Measurements from ENCODE around the gene ANKRD9.
A peak's percentile ranks its signal among the peaks of the same experiment; 100 is the strongest.

ANKRD9 gene

DNA sequence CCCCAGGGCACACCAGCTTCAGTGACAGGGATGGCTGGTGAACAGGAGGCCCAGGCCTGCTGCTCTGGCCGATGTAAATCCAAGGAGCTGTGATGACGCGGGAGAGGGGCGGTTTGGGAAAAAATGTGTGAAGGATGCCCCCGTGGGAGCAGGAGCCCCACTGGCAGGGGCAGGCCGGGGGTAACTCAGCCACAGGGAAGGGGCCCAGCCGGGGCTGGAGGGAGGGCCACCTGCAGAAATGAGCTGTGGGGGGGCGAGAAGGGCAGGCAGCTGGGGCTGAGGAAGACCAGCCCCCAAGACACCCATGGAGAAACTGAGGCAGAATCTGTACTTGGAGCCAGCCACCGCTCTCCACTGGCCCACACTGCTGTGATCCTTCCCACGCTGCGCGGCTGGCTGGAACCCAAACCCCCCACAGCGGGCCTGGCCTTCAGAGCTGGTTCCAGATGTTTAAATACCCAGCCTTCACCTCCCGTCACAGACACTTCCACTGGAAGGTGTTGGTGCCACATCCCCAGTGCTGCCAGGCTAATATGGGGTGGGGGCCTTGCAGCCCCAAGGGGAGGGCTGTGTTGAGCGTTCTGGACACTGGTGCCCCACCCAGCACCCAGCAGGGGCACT, 28.5 kb upstream of the ANKRD9 start:
- TF ChIP-seq, protein P1, sequence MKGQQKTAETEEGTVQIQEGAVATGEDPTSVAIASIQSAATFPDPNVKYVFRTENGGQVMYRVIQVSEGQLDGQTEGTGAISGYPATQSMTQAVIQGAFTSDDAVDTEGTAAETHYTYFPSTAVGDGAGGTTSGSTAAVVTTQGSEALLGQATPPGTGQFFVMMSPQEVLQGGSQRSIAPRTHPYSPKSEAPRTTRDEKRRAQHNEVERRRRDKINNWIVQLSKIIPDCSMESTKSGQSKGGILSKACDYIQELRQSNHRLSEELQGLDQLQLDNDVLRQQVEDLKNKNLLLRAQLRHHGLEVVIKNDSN (IDR thresholded peaks at IDR 0.05) = no peak
- no peak for TF ChIP-seq TAF1 (IDR thresholded peaks at IDR 0.05; ENCODE audit: low read depth)
- TF ChIP-seq RAD21 (IDR thresholded peaks at IDR 0.05; ENCODE audit: low read depth) = no peak
- TF ChIP-seq, protein P2, sequence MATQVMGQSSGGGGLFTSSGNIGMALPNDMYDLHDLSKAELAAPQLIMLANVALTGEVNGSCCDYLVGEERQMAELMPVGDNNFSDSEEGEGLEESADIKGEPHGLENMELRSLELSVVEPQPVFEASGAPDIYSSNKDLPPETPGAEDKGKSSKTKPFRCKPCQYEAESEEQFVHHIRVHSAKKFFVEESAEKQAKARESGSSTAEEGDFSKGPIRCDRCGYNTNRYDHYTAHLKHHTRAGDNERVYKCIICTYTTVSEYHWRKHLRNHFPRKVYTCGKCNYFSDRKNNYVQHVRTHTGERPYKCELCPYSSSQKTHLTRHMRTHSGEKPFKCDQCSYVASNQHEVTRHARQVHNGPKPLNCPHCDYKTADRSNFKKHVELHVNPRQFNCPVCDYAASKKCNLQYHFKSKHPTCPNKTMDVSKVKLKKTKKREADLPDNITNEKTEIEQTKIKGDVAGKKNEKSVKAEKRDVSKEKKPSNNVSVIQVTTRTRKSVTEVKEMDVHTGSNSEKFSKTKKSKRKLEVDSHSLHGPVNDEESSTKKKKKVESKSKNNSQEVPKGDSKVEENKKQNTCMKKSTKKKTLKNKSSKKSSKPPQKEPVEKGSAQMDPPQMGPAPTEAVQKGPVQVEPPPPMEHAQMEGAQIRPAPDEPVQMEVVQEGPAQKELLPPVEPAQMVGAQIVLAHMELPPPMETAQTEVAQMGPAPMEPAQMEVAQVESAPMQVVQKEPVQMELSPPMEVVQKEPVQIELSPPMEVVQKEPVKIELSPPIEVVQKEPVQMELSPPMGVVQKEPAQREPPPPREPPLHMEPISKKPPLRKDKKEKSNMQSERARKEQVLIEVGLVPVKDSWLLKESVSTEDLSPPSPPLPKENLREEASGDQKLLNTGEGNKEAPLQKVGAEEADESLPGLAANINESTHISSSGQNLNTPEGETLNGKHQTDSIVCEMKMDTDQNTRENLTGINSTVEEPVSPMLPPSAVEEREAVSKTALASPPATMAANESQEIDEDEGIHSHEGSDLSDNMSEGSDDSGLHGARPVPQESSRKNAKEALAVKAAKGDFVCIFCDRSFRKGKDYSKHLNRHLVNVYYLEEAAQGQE (IDR thresholded peaks at IDR 0.05; ENCODE audit: low read depth) = no peak
- TF ChIP-seq TEAD4 (IDR thresholded peaks at IDR 0.05) = no peak
- TF ChIP-seq CREB1 (IDR thresholded peaks at IDR 0.05; ENCODE audit: low read depth) = no peak
- TF ChIP-seq ZBTB7A (IDR thresholded peaks at IDR 0.05; ENCODE audit: low read depth) = no peak
- no peak for TF ChIP-seq EGR1 (IDR thresholded peaks at IDR 0.05)
- no peak for TF ChIP-seq EP300 (IDR thresholded peaks at IDR 0.05; ENCODE audit: borderline replicate concordance)

DNA sequence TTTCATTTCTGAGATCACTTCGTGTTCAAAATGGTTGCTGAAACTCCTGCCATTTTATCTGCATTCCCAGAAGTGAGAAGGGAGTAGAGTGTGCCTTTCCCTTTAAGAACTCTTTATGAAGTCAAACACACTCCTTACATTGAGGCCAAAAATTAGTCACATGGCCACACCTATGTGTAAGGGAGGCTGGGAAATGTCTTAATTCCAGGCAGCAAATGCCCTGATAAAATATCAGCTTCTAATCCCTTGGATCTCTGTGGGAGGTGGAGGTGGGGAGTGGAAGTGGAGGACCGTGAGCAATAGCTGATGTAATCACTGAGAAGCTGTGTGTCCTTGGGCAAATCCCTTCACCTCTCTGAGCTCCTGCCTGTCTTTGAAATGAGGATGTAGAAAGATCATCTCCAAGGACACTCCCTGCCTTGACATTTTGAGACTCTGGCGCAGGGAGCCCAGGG, 22.7 kb upstream of the ANKRD9 start:
- TF ChIP-seq, protein P1 (IDR thresholded peaks at IDR 0.05) = peak; percentile 70
- no peak for TF ChIP-seq CEBPB (IDR thresholded peaks at IDR 0.05)

DNA sequence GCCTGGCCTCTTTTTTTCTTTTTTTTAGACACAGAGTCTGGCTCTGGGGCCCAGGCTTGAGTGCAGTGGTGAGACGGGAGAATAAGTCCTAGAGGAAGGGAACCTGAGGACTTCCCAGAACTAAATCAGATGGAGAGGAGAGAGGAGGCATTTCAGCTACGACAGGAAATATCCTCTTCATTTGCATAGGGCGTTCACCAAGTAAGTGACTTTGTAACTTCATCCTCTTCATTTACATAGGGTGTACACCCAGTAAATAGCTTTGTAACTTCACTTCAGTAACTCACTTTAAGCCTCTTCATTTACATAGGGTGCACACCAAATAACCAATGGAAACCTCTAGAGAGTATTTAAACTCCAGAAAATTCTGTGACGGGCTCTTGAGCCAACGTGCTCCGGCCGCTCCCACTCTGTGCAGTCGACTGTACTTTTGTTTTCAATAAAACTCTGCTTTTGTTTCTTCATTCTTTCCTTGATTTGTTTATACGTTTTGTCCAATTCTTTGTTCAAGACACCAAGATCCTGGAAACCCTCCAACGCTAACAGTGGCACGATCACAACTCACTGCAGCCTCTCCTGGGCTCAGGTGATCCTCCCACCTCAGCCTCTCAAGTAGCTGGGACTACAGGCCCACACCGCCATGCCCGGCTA, 21.4 kb upstream of the ANKRD9 start:
- no peak for TF ChIP-seq RAD21 (IDR thresholded peaks at IDR 0.05; ENCODE audit: low read depth)
- TF ChIP-seq, protein P3, sequence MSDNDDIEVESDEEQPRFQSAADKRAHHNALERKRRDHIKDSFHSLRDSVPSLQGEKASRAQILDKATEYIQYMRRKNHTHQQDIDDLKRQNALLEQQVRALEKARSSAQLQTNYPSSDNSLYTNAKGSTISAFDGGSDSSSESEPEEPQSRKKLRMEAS (IDR thresholded peaks at IDR 0.05) = peak; percentile 67; the same call in 1 of the 2 replicates
- no peak for TF ChIP-seq CEBPB (IDR thresholded peaks at IDR 0.05)

DNA sequence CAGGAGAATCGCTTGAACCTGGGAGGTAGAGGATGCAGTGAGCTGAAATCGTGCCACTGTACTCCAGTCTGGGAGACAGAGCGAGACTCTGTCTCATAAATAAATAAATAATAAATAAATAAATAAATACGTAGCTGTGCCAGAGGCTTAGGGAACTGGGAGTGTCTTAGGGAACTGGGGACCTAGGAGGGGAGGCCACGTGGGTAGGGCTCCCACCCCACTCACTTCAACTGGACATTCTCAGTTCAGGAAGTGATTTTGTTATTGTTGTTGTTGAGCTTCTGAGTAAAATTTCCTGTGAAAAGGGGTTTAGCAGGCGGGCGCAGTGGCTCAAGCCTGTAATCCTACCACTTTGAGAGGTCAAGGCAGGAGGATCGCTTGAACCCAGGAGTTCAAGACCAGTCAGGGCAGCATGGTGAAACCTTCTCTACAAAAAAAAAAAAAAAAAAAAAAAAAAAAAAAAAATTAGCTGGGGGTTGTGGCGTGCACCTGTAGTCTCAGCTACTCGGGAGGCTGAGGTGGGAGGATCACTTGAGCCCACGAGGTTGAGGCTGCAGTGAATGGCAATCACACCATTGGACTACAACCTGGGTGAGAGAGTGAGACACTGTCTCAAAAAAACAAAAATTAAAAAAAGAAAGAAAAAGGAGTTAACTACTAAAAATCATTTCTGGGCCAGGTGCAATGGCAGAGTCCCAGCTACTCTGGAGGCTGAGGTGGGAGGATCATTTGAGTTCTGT, 19.0 kb upstream of the ANKRD9 start:
- TF ChIP-seq CREB1 (IDR thresholded peaks at IDR 0.05; ENCODE audit: low read depth) = no peak
- TF ChIP-seq TEAD4 (IDR thresholded peaks at IDR 0.05) = no peak
- no peak for TF ChIP-seq CEBPB (IDR thresholded peaks at IDR 0.05)
- TF ChIP-seq, protein P3 (IDR thresholded peaks at IDR 0.05) = no peak
- TF ChIP-seq EP300 (IDR thresholded peaks at IDR 0.05; ENCODE audit: borderline replicate concordance) = no peak
- no peak for TF ChIP-seq TAF1 (IDR thresholded peaks at IDR 0.05; ENCODE audit: low read depth)
- no peak for TF ChIP-seq EGR1 (IDR thresholded peaks at IDR 0.05)
- TF ChIP-seq, protein P1 (IDR thresholded peaks at IDR 0.05) = no peak
- no peak for TF ChIP-seq YY1 (IDR thresholded peaks at IDR 0.05; ENCODE audit: low read depth)

DNA sequence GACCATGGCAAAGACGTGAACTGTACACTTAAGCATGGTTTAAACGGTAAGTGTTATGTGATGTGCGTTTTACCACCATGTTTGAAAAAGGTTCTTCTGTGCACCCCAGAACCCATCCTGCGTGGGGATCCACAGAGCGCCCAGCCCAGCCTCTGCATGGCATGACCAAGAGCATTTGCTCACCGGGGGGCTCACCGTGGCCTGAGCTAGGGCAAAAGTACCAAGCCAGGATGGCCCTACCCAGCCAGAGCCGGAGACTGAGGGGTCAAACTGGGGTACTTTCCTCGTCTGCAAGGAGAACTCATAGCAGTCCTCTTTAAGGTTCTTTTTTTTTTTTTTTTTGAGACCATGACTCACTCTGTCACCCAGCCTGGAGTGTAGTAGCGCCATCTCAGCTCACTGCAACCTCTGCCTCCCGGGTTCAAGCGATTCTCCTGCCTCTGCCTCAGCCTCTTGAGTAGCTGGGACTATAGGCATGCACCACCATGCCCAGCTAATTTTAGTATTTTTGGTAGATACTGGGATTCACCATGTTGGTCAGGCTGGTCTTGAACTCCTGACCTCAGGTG, 16.4 kb upstream of the ANKRD9 start:
- no peak for TF ChIP-seq EGR1 (IDR thresholded peaks at IDR 0.05)

DNA sequence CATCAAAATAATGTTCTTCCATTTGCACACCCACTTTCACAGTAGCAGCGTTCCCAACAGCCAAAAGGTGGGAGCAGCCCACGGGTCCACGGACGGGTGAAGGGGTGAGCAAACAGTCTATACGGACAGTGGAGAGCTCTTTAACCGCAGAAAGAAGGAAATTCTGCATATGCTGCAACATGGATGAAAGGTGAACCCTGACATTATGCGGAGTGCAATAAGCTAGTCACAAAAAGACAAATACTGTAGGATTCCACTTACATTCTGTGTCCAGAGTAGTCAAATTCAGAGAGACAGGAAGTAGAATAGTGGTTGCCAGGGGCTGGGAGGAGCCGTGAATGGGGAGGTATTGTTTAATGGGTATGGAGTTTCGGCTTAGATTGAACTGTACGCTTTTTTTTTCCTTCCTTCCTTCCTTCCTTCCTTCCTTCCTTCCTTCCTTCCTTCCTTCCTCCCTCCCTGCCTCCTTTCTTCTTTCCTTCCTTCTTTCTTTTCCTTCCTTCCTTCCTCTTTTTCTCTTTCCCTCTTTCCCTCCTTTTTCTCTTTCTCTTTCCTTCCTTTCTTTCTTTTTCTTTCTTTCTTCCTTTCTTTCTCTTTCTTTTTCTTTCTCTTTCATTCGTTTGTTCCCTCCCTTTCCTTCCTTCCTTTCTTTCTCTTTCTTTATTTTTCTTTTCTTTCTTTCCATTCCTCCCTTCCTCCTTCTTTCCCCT, 15.8 kb upstream of the ANKRD9 start:
- TF ChIP-seq FOXM1 (IDR thresholded peaks at IDR 0.05; ENCODE audit: borderline replicate concordance, low read depth) (no peak), EGR1 (IDR thresholded peaks at IDR 0.05) (no peak), ZBTB7A (IDR thresholded peaks at IDR 0.05; ENCODE audit: low read depth) (no peak), YY1 (IDR thresholded peaks at IDR 0.05; ENCODE audit: low read depth) (no peak), CEBPB (IDR thresholded peaks at IDR 0.05) (no peak), TEAD4 (IDR thresholded peaks at IDR 0.05) (no peak)
- TF ChIP-seq, protein P1 (IDR thresholded peaks at IDR 0.05) = no peak
- TF ChIP-seq, protein P3 (IDR thresholded peaks at IDR 0.05) = no peak

All from Ishikawa (cell line).